ENCODE results near the gene HEXIM2. TPM values are rescaled to one million over a fixed set of nuclear protein-coding genes. Genes with fewer than 3 reads are reported as not detected.

Gene HEXIM2
- total RNA-seq, 5 donors from 2014 or later (not counting 1 experiment from before 2014, with no cell fraction given), result 2.0 to 5.8 (median 3.3) TPM

GRCh38 chr17:45143094-45143670, 18.5 kb upstream of the HEXIM2 start:
- H3K4me1 Mint-ChIP-seq, result peaks cover 35 to 55% (median 44%) of the 10 kb centered on the region in 3 donors

GRCh38 chr17:45143767-45144198, 17.9 kb upstream of the HEXIM2 start:
- WGBS (ENCODE audit: insufficient coverage), result 40% methylated on average over 8 of the region's 21 CpGs
- ChIA-PET POLR2A (no interaction called here), CTCF (interaction anchor here (1.1 to 2.4 kb wide), 2 partner anchors 8 kb away, joined by 3 to 13 read pairs; partner anchors contain the start of gene ACBD4 (in 2 of the 2))
- Histone ChIP-seq H3K27ac (ENCODE audit: low read length) (peak overlapping the region; percentile 50), H3K27me3 (replicated peaks in 1 of 2; ENCODE audit: control insufficient read depth in 2 of 2, extremely low read depth in 1 of 2, insufficient read depth in 2 of 2, low read length in 1 of 2) (no peaks in the 10 kb centered on the region), H3K9me3 (no peaks in the 10 kb centered on the region), H3K4me1 (ENCODE audit: control insufficient read depth in 1 of 2, extremely low read depth in 1 of 2, insufficient read depth in 2 of 2, low read length in 2 of 2) (peaks cover 18 to 48% of the 10 kb centered on the region in 2 experiments), H3K4me3 (ENCODE audit: control insufficient read depth in 1 of 2, extremely low read depth in 1 of 2, low read length in 1 of 2) (peak overlapping the region; percentile 41 to 69), H3K36me3 (ENCODE audit: control insufficient read depth in 2 of 2, extremely low read depth in 1 of 2, insufficient read depth in 1 of 2, low read length in 1 of 2) (peaks cover 0 to 5% of the 10 kb centered on the region in 2 donors)
- Mint-ChIP-seq H3K27me3 (peaks cover 0 to 2% of the 10 kb centered on the region in 2 donors), H3K4me1 (peaks cover 41 to 59% (median 44%) of the 10 kb centered on the region in 3 donors), H3K9me3 (no peaks in the 10 kb centered on the region), H3K27ac (peak overlapping the region; percentile 79 to 82), H3K36me3 (no peaks in the 10 kb centered on the region), H3K4me3 (peak overlapping the region; percentile 67 to 100 (median 68))
- DNase-seq, result peak in 4 of 35 experiments; percentile 25 to 37 (median 32)
- no peak for ATAC-seq (replicated peaks in 1 of 4)

More at GRCh38 chr17:45143094-45143670, 18.5 kb upstream of the HEXIM2 start:
- WGBS (ENCODE audit: insufficient coverage), result 95% methylated on average over 8 of the region's 13 CpGs
- H3K9me3 Mint-ChIP-seq, result no peaks in the 10 kb centered on the region
- Histone ChIP-seq H3K4me1 (ENCODE audit: control insufficient read depth in 1 of 2, extremely low read depth in 1 of 2, insufficient read depth in 2 of 2, low read length in 2 of 2) (peaks cover 18 to 45% of the 10 kb centered on the region in 2 experiments), H3K27me3 (replicated peaks in 1 of 2; ENCODE audit: control insufficient read depth in 2 of 2, extremely low read depth in 1 of 2, insufficient read depth in 2 of 2, low read length in 1 of 2) (no peaks in the 10 kb centered on the region), H3K4me3 (ENCODE audit: control insufficient read depth in 1 of 2, extremely low read depth in 1 of 2, low read length in 1 of 2) (peak overlapping the region in 1 of 2 donors; percentile 69), H3K36me3 (ENCODE audit: control insufficient read depth in 2 of 2, extremely low read depth in 1 of 2, insufficient read depth in 1 of 2, low read length in 1 of 2) (peaks cover under 1 to 5% of the 10 kb centered on the region in 2 donors), H3K9me3 (no peaks in the 10 kb centered on the region), H3K27ac (ENCODE audit: low read length) (no peak overlapping the region)
- H3K27me3 Mint-ChIP-seq, result peaks cover 0 to 2% of the 10 kb centered on the region in 2 donors
- POLR2A ChIA-PET, result no interaction called here
- peak overlapping the region; percentile 79 to 82 for H3K27ac Mint-ChIP-seq
- no peak for DNase-seq
- ATAC-seq (replicated peaks in 1 of 4), result no peak
- peak overlapping the region; percentile 67 to 100 (median 68) for H3K4me3 Mint-ChIP-seq
- CTCF ChIA-PET, result interaction anchor here (0.7 to 2.4 kb wide), 2 partner anchors 8 to 86 kb away, joined by 5 to 13 read pairs; partner anchors contain the start of gene ACBD4 (in 1 of the 2)
- H3K36me3 Mint-ChIP-seq, result peaks cover 1% of the 10 kb centered on the region

GRCh38 chr17:45144199-45145034, 17.3 kb upstream of the HEXIM2 start:
- H3K27ac ChIP-seq (ENCODE audit: low read length), result peak overlapping the region; percentile 50
- H3K4me3 ChIP-seq (ENCODE audit: control insufficient read depth in 1 of 2, extremely low read depth in 1 of 2, low read length in 1 of 2), result peak overlapping the region; percentile 41 to 69
- peak overlapping the region; percentile 79 to 82 for H3K27ac Mint-ChIP-seq

GRCh38 chr17:45145035-45145389, 16.7 kb upstream of the HEXIM2 start:
- Mint-ChIP-seq H3K27ac (peak overlapping the region; percentile 65 to 79), H3K9me3 (no peaks in the 10 kb centered on the region), H3K36me3 (no peaks in the 10 kb centered on the region), H3K4me3 (peak overlapping the region; percentile 31 to 100 (median 56)), H3K27me3 (peaks cover 0 to 2% of the 10 kb centered on the region in 2 donors), H3K4me1 (peaks cover 49 to 65% (median 54%) of the 10 kb centered on the region in 3 donors)
- DNase-seq (no peak), ATAC-seq (replicated peaks in 1 of 4) (no peak)
- WGBS (ENCODE audit: insufficient coverage), result 89% methylated on average over 8 of the region's 8 CpGs
- ChIA-PET POLR2A (interaction anchor here (0.6 to 0.7 kb wide), 2 partner anchors 16 to 28 kb away, joined by 3 to 5 read pairs; no protein-coding TSS in a partner anchor), CTCF (interaction anchor here in 1 of 2 donors (2.4 kb wide), 1 partner anchor 10 kb away, joined by 13 read pairs; the partner anchor contains the start of gene ACBD4)
- H3K36me3 ChIP-seq (ENCODE audit: control insufficient read depth in 2 of 2, extremely low read depth in 1 of 2, insufficient read depth in 1 of 2, low read length in 1 of 2), result peaks cover 0 to 5% of the 10 kb centered on the region in 2 donors
- peak overlapping the region in 1 of 2 donors; percentile 69 for H3K4me3 ChIP-seq (ENCODE audit: control insufficient read depth in 1 of 2, extremely low read depth in 1 of 2, low read length in 1 of 2)
- no peaks in the 10 kb centered on the region for H3K27me3 ChIP-seq (replicated peaks in 1 of 2; ENCODE audit: control insufficient read depth in 2 of 2, extremely low read depth in 1 of 2, insufficient read depth in 2 of 2, low read length in 1 of 2)
- H3K9me3 ChIP-seq, result no peaks in the 10 kb centered on the region
- peaks cover 18 to 60% of the 10 kb centered on the region in 2 experiments for H3K4me1 ChIP-seq (ENCODE audit: control insufficient read depth in 1 of 2, extremely low read depth in 1 of 2, insufficient read depth in 2 of 2, low read length in 2 of 2)
- no peak overlapping the region for H3K27ac ChIP-seq (ENCODE audit: low read length)

More at GRCh38 chr17:45144199-45145034, 17.3 kb upstream of the HEXIM2 start:
- Mint-ChIP-seq H3K9me3 (no peaks in the 10 kb centered on the region), H3K36me3 (no peaks in the 10 kb centered on the region), H3K27me3 (peaks cover 0 to 2% of the 10 kb centered on the region in 2 donors), H3K4me3 (peak overlapping the region; percentile 67 to 100 (median 68)), H3K4me1 (peaks cover 45 to 60% (median 48%) of the 10 kb centered on the region in 3 donors)
- Histone ChIP-seq H3K9me3 (no peaks in the 10 kb centered on the region), H3K36me3 (ENCODE audit: control insufficient read depth in 2 of 2, extremely low read depth in 1 of 2, insufficient read depth in 1 of 2, low read length in 1 of 2) (peaks cover 0 to 5% of the 10 kb centered on the region in 2 donors), H3K4me1 (ENCODE audit: control insufficient read depth in 1 of 2, extremely low read depth in 1 of 2, insufficient read depth in 2 of 2, low read length in 2 of 2) (peaks cover 18 to 55% of the 10 kb centered on the region in 2 experiments), H3K27me3 (replicated peaks in 1 of 2; ENCODE audit: control insufficient read depth in 2 of 2, extremely low read depth in 1 of 2, insufficient read depth in 2 of 2, low read length in 1 of 2) (no peaks in the 10 kb centered on the region)
- POLR2A ChIA-PET, result interaction anchor here in 1 of 2 donors (0.6 kb wide), 1 partner anchor 29 kb away, joined by 3 read pairs; no protein-coding TSS in a partner anchor
- ATAC-seq (replicated peaks in 1 of 4) (no peak), DNase-seq (peak in 2 of 35 experiments; percentile 24 to 43)
- CTCF ChIA-PET, result interaction anchor here (1.1 to 2.4 kb wide), 2 partner anchors 9 kb away, joined by 3 to 13 read pairs; partner anchors contain the start of gene ACBD4 (in 2 of the 2)
- 27% methylated on average over 59 of the region's 71 CpGs for WGBS (ENCODE audit: insufficient coverage)

- H3K27ac ChIP-seq (ENCODE audit: low read length), result no peak overlapping the region
- POLR2A ChIA-PET, result interaction anchor here (0.5 to 0.7 kb wide), 3 partner anchors 15 to 457 kb away, joined by 3 to 4 read pairs (median 3); no protein-coding TSS in a partner anchor
Measured at GRCh38 chr17:45146166-45146565, 15.5 kb upstream of the HEXIM2 start.

More at GRCh38 chr17:45146166-45146565, 15.5 kb upstream of the HEXIM2 start:
- DNase-seq (no peak), ATAC-seq (replicated peaks in 1 of 4) (no peak)
- H3K4me3 Mint-ChIP-seq, result peak overlapping the region; percentile 93 to 100 (median 97)
- H3K9me3 ChIP-seq, result no peaks in the 10 kb centered on the region
- no peaks in the 10 kb centered on the region for H3K36me3 Mint-ChIP-seq
- CTCF ChIA-PET, result interaction anchor here (0.5 to 0.8 kb wide), 2 partner anchors 11 to 13 kb away, joined by 3 read pairs; partner anchors contain the start of gene ACBD4 (in 1 of the 2)
- no peaks in the 10 kb centered on the region for H3K27me3 ChIP-seq (replicated peaks in 1 of 2; ENCODE audit: control insufficient read depth in 2 of 2, extremely low read depth in 1 of 2, insufficient read depth in 2 of 2, low read length in 1 of 2)
- H3K4me1 Mint-ChIP-seq, result peaks cover 56 to 71% (median 57%) of the 10 kb centered on the region in 3 donors
- 92% methylated on average over 9 of the region's 10 CpGs for WGBS (ENCODE audit: insufficient coverage)
- H3K27ac Mint-ChIP-seq, result peak overlapping the region; percentile 99 to 100
- no peak overlapping the region for H3K4me3 ChIP-seq (ENCODE audit: control insufficient read depth in 1 of 2, extremely low read depth in 1 of 2, low read length in 1 of 2)
- H3K36me3 ChIP-seq (ENCODE audit: control insufficient read depth in 2 of 2, extremely low read depth in 1 of 2, insufficient read depth in 1 of 2, low read length in 1 of 2), result peaks cover 0 to 5% of the 10 kb centered on the region in 2 donors
- H3K27me3 Mint-ChIP-seq, result peaks cover 0 to 2% of the 10 kb centered on the region in 2 donors
- peaks cover 25 to 64% of the 10 kb centered on the region in 2 experiments for H3K4me1 ChIP-seq (ENCODE audit: control insufficient read depth in 1 of 2, extremely low read depth in 1 of 2, insufficient read depth in 2 of 2, low read length in 2 of 2)
- no peaks in the 10 kb centered on the region for H3K9me3 Mint-ChIP-seq

Measured in T-cell (primary cell).